Activated CD4-positive, alpha-beta memory T cell treated with anti-CD3 and anti-CD28 coated beads for 36 hours (primary cell): ENCODE data around the gene SMYD3. TPM values are rescaled to one million over a fixed set of nuclear protein-coding genes. Genes with fewer than 3 reads are reported as not detected.
A peak's percentile ranks its signal among the peaks of the same experiment; 100 is the strongest.
"Not testable (repeated sequence)": the region's sequence is repeated elsewhere in the genome, so short reads cannot be mapped to it uniquely, and the experiment has no call there.

ENCODE experiments used
- CTCF ChIA-PET: fragments of 350-600 bp; sonication (Branson Sonifier 250); formaldehyde crosslinking; loops from one replicate; lab custom pipeline; 2021; ENCODE audit warnings: antibody characterized with exemption, inconsistent platforms; lab: Charles Lee
- POLR2A ChIA-PET: fragments of 350-600 bp; sonication (Branson Sonifier 250); formaldehyde crosslinking; loops from one replicate; lab custom pipeline; 2021; ENCODE audit warnings: antibody characterized with exemption; lab: Charles Lee
- DNase-seq: peaks from one replicate; pipeline ENCODE4 v3.0.0-alpha.2; 2020
- H3K27ac Mint-ChIP-seq: one replicate; pipeline ENCODE4 v1.8.0; 2021; ENCODE audit warnings: mixed read lengths
- H3K27me3 Mint-ChIP-seq: one replicate; pipeline ENCODE4 v1.8.0; 2021; ENCODE audit warnings: mixed read lengths
- H3K36me3 Mint-ChIP-seq: one replicate; pipeline ENCODE4 v1.8.0; 2021; ENCODE audit warnings: mixed read lengths
- H3K4me1 Mint-ChIP-seq: one replicate; pipeline ENCODE4 v1.8.0; 2021; ENCODE audit warnings: low read depth, mixed read lengths
- H3K4me3 Mint-ChIP-seq: one replicate; pipeline ENCODE4 v1.8.0; 2021; ENCODE audit warnings: mild to moderate bottlenecking, mixed read lengths
- H3K9me3 Mint-ChIP-seq: one replicate; pipeline ENCODE4 v1.8.0; 2021; ENCODE audit warnings: mixed read lengths
- intact Hi-C: fragments of 100-400 bp; cut with micrococcal nuclease; formaldehyde crosslinking; loops from one replicate; pipeline ENCODE4 v1.15.1; 2023
- total RNA-seq, 2 experiments: library from RNA; stranded (reverse); gene quantifications; one replicate each; pipeline ENCODE4 v1.2.3, GENCODE V29; 2021

The SMYD3 gene
- total RNA-seq, 2 experiments from 2014 or later: 16.6 to 20.2 TPM

DNA sequence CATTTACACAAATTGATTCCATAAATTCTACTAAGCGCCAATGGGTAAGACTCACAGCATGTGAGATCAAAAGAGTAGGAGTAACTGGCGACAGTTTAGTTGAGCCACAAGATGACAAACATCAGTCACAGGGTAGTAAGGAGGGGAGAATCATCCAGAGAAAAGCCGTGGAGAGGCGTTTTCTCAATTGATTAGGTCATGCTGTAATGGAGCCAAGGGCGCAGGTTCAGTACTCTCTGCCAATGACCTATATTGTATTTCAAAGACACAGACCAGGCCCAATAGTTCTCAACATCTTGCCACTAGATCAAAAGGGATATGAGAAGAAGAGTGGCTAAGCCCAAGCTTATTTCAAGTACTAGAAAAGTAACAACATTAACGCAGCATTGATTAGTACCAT, 467.5 kb downstream of the SMYD3 start:
- Mint-ChIP-seq H3K4me3 (no peak overlapping the region), H3K9me3 (no peaks in the 10 kb centered on the region), H3K4me1 (no peaks in the 10 kb centered on the region), H3K36me3 (no peaks in the 10 kb centered on the region), H3K27me3 (no peaks in the 10 kb centered on the region), H3K27ac (no peak overlapping the region)
- no peak for DNase-seq
- intact Hi-C loops: no loop called here
- ChIA-PET POLR2A (no interaction called here), CTCF (interaction anchor here (0.6 kb wide), 1 partner anchor 1740 kb away, joined by 3 read pairs; no protein-coding TSS in a partner anchor)

DNA sequence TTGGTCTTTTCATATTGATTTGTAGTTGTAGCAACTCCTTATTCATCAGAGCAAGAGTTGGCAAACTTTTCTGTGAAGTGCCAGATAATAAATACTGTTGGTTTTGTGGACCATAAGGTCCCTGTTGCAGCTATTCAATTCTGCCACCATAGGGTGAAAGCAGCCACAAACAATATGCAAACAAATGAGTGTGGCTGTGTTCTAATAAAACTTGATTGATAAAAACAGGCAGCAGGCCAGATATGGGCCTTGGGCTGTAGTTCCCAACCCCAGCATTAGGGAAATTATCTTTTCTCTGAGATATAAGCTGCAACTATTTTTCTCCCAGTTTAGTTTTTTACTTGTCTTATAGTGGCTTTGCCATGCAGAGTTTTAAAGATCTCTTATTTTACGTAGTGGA, 469.2 kb downstream of the SMYD3 start:
- Mint-ChIP-seq H3K4me1 (no peaks in the 10 kb centered on the region), H3K9me3 (no peaks in the 10 kb centered on the region), H3K36me3 (no peaks in the 10 kb centered on the region), H3K27ac (no peak overlapping the region), H3K4me3 (no peak overlapping the region), H3K27me3 (no peaks in the 10 kb centered on the region)
- ChIA-PET CTCF (no interaction called here), POLR2A (no interaction called here)
- DNase-seq: no peak
- intact Hi-C loops: no loop called here

DNA sequence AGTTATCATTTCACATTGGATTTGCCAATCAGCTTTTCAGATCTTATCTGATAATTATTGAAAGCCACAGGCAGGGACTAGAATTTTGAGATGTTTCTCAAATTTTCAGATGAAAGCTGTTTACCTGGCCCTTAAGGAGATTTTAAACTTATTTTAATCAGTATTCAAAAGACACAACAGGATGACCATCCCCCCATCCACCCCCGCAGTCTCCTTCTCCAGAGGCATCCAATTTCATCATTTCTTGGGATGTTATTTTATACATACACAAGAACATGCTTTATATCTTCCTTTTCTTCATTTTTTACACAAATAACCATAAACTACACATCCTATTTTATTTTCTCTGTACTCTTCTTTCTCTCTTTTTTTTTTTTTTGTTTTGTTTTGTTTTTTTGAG, 470.9 kb downstream of the SMYD3 start:
- Mint-ChIP-seq H3K27me3 (no peaks in the 10 kb centered on the region), H3K4me1 (no peaks in the 10 kb centered on the region), H3K4me3 (no peak overlapping the region), H3K27ac (no peak overlapping the region), H3K36me3 (no peaks in the 10 kb centered on the region), H3K9me3 (no peaks in the 10 kb centered on the region)
- intact Hi-C loops: no loop called here
- CTCF ChIA-PET: no interaction called here
- POLR2A ChIA-PET: interaction anchor here (0.6 kb wide), 1 partner anchor 365 kb away, joined by 5 read pairs; no protein-coding TSS in a partner anchor
- no peak for DNase-seq

DNA sequence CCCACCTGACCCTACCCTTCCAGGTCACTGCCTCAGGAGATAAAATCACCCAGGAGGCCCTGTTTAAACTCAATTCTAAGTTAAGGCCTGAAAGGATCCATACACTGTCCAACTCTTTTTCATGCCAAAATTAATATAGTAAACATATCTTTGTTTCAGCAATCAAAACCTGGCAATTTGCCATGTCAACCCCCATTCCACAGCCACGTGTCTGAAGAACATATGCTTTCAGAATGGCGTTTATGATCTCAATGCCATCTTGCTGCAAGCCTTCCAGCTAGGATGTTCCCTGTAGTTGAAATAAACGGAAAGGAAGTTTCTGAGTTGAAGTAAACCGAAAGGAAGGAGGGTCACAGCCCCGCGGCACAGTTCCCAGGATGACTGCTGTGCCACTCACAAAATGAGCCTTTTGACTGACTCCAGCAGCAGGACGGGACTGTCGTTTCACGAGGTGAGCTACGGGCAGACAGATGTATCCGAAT, 472.0 kb downstream of the SMYD3 start:
- Mint-ChIP-seq H3K4me1 (no peaks in the 10 kb centered on the region), H3K36me3 (peaks cover 2% of the 10 kb centered on the region), H3K27me3 (no peaks in the 10 kb centered on the region), H3K27ac (no peak overlapping the region), H3K9me3 (peaks cover 2% of the 10 kb centered on the region), H3K4me3 (no peak overlapping the region)
- CTCF ChIA-PET: no interaction called here
- POLR2A ChIA-PET: no interaction called here
- intact Hi-C loops: no loop called here
- no peak for DNase-seq

DNA sequence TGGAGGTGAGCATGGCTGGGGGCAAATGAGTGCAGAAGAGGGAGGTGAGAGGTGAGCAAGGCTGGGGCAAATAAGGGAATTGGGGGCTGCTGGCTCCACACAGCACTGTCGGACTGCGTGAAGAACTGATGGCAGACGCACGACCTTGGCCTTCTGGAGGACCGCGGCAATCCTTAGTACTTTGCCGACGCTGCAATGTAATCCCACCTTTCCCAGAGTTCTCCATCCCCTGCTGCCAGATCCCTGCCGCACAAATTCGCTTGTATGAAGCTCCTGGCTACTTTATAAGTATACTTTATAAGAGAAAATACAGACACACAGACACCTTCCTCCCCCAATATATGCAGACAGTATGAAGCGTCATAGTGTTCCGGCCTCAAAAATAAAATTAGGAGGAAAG, 472.4 kb downstream of the SMYD3 start:
- ChIA-PET POLR2A (no interaction called here), CTCF (no interaction called here)
- peaks cover 3% of the 10 kb centered on the region for H3K36me3 Mint-ChIP-seq
- no peak overlapping the region for H3K4me3 Mint-ChIP-seq
- no peaks in the 10 kb centered on the region for H3K4me1 Mint-ChIP-seq
- no peak for DNase-seq
- peaks cover 4% of the 10 kb centered on the region for H3K9me3 Mint-ChIP-seq
- intact Hi-C loops: no loop called here
- no peak overlapping the region for H3K27ac Mint-ChIP-seq
- no peaks in the 10 kb centered on the region for H3K27me3 Mint-ChIP-seq

DNA sequence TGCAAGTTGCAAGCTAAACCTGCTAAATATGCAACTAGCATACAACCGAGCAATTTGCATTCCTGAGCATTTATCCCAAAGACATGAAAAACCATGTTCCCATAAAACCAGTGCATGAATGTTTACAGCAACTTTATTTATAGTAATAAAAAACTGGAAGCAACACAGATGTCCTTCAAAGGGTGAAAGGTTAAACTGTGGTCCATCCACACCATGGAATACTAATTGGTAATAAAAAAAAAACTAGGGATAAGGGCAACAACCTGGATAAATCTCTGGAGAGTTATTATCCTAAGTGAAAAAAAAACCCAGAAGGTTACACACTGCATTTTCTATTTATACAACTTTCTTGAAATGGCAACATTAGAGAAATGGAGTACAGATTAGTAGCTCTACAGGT, 474.1 kb downstream of the SMYD3 start:
- CTCF ChIA-PET: no interaction called here
- H3K36me3 Mint-ChIP-seq: peaks cover 3% of the 10 kb centered on the region
- intact Hi-C loops: no loop called here
- H3K9me3 Mint-ChIP-seq: peaks cover 4% of the 10 kb centered on the region
- no peak overlapping the region for H3K27ac Mint-ChIP-seq
- H3K4me1 Mint-ChIP-seq: no peaks in the 10 kb centered on the region
- POLR2A ChIA-PET: no interaction called here
- no peak overlapping the region for H3K4me3 Mint-ChIP-seq
- no peaks in the 10 kb centered on the region for H3K27me3 Mint-ChIP-seq
- DNase-seq: no peak

DNA sequence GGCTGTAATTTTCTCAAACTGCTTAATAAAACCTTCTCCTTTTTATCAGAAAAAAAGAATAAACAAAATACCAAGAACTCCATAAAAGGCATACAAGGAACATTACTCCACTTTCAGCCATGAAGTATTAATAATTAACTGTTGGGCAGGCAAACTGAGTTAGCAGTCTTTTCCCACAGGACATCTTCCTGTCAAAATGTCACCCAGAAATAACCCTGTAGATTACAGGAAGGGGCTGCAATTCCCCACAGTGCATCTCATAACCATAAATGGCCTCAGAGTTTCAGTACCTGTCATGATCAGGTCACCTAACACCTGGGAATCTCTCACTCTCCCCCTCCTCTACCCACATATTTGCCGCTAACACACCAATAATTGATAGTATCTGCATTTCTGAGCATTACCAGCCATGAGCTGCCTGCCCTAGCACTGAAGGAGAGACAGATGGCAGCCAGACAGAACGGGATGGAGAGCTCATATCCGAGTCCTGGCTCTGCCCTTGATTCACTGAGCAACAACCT, 475.0 kb downstream of the SMYD3 start:
- peaks cover 4% of the 10 kb centered on the region for H3K9me3 Mint-ChIP-seq
- no peak for DNase-seq
- no peak overlapping the region for H3K27ac Mint-ChIP-seq
- intact Hi-C loops: no loop called here
- no peaks in the 10 kb centered on the region for H3K27me3 Mint-ChIP-seq
- peaks cover 3% of the 10 kb centered on the region for H3K36me3 Mint-ChIP-seq
- no peaks in the 10 kb centered on the region for H3K4me1 Mint-ChIP-seq
- CTCF ChIA-PET: no interaction called here
- POLR2A ChIA-PET: no interaction called here
- H3K4me3 Mint-ChIP-seq: no peak overlapping the region

DNA sequence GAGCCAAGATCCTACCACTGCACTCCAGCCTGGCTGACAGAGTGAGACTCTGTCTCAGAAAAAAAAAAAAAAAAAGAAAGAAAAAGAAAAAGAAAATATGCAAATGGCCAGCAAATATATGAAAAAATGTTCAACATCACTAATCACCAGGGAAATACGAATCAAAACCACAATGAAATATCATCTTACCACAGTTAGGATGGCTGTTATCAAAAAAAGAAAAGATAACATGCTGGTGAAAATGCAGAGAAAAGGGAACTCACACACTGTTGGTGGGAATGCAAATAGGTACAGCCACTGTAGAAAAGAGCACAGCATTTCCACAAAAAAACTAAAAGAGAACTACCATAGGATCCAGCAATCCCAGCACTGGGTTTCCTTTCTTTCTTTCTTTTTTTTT, 477.5 kb downstream of the SMYD3 start:
- CTCF ChIA-PET: no interaction called here
- Mint-ChIP-seq H3K27ac (no peak overlapping the region), H3K9me3 (peaks cover 4% of the 10 kb centered on the region), H3K4me3 (no peak overlapping the region), H3K27me3 (no peaks in the 10 kb centered on the region), H3K36me3 (peaks cover 3% of the 10 kb centered on the region), H3K4me1 (peaks cover 3% of the 10 kb centered on the region)
- DNase-seq: no peak
- intact Hi-C loops: no loop called here
- POLR2A ChIA-PET: no interaction called here

DNA sequence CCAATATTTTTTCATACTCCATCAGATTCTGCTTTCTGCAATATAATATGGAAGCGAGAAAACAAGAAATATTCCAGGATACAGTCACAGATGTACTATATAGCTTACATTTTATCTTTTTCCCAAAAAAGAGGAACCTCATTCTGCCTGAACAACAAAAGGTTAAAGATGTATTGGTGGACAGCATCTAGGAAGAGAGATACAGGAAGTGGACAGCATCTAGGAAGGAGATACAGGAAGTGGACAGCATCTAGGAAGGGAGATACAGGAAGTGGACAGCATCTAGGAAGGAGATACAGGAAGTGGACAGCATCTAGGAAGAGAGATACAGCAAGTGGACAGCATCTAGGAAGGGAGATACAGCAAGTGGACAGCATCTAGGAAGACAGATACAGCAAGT, 483.0 kb downstream of the SMYD3 start:
- intact Hi-C loops, H3K9me3 Mint-ChIP-seq, H3K27me3 Mint-ChIP-seq, H3K27ac Mint-ChIP-seq, DNase-seq, H3K4me3 Mint-ChIP-seq, POLR2A ChIA-PET, H3K36me3 Mint-ChIP-seq, CTCF ChIA-PET: not testable (repeated sequence)
- H3K4me1 Mint-ChIP-seq: peaks cover 21% of the 10 kb centered on the region

DNA sequence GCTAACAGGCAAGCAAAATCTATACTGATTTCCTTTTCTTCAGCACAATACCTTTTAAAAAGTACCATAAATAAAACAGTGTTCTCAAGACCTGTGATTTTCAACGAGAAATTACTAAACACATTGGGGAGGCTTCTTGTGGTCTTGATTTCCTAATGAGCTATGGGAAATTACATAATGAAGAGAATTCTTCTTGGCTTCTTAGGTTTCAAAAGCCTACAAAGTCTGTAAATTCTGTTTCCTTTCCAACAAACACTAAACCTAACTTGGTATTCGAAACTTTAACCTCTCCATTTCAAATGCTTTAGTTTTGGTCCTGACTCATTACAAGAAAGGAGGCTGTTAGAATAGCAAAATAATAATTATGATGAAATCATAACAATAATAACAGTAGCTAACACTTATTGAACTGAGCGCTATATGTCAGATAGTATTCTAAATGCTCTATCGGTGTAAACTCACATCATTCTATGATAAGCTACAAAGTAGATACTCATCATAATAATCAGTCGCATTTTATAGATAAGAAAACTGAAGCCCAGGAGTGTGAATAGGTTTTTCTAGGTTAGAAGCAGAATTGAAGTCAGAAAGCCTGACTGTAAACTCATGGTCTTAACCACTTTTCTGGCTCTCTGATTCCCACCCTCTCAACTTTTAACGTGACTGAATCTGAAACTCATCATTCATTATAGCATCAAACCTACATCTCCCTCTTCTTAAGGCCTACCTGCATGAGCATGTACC, 486.7 kb downstream of the SMYD3 start:
- Mint-ChIP-seq H3K27ac (peak overlapping the region; percentile 2), H3K4me3 (no peak overlapping the region), H3K27me3 (no peaks in the 10 kb centered on the region), H3K36me3 (no peaks in the 10 kb centered on the region), H3K4me1 (peaks cover 20% of the 10 kb centered on the region), H3K9me3 (no peaks in the 10 kb centered on the region)
- POLR2A ChIA-PET: no interaction called here
- DNase-seq: no peak
- CTCF ChIA-PET: interaction anchor here (1.5 kb wide), 1 partner anchor 17 kb away, joined by 3 read pairs; no protein-coding TSS in a partner anchor
- intact Hi-C loops: loop anchor here (1.0 kb wide), 1 partner anchor 312 kb away; no protein-coding TSS in a partner anchor

DNA sequence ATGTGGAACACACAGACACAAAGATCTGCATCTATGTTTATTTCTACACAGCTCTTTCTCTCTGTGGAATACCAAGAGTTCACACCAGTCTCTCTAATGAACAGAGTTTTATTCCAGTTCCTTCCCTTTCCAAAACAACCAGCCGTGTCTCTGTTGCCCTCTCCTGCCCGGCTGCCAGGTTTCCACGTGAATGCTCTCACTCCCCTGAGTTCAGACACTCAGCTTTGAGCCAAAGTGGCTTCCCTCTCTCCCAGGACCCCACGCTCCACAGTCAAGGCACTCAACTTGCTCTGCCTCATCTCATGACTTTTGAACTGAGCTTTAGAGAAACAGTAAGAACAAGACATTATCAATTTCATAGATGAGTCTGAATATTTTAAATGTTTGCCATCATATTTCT, 488.9 kb downstream of the SMYD3 start:
- no peaks in the 10 kb centered on the region for H3K36me3 Mint-ChIP-seq
- CTCF ChIA-PET: interaction anchor here (0.7 kb wide), 1 partner anchor 862 kb away, joined by 3 read pairs; no protein-coding TSS in a partner anchor
- DNase-seq: no peak
- POLR2A ChIA-PET: no interaction called here
- H3K9me3 Mint-ChIP-seq: no peaks in the 10 kb centered on the region
- peaks cover 19% of the 10 kb centered on the region for H3K4me1 Mint-ChIP-seq
- intact Hi-C loops: no loop called here
- no peak overlapping the region for H3K4me3 Mint-ChIP-seq
- H3K27me3 Mint-ChIP-seq: no peaks in the 10 kb centered on the region
- no peak overlapping the region for H3K27ac Mint-ChIP-seq

DNA sequence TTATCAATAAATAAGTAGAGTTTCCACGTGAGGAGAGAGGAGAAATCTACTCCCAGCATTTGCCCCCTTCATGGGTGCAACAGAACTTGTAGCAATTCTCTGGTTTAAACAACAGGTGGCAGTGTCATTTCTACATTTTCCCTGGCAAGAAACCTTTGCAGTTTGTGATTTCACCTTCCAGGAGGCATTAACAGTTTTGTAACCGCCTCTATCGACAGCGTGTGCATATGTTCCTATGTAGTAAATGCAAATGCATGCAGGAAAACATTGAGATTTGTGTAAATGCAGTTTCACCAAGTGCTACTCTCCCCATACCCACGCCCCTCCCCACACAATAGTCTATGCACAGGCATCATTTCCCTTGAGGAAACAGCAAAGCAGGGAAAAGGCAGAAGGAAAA, 494.7 kb downstream of the SMYD3 start:
- ChIA-PET CTCF (interaction anchor here (0.9 to 2.3 kb wide), 4 partner anchors 437 to 481 kb away, joined by 4 to 16 read pairs (median 6); no protein-coding TSS in a partner anchor), POLR2A (no interaction called here)
- Mint-ChIP-seq H3K4me3 (no peak overlapping the region), H3K27me3 (no peaks in the 10 kb centered on the region), H3K4me1 (no peaks in the 10 kb centered on the region), H3K27ac (no peak overlapping the region), H3K9me3 (no peaks in the 10 kb centered on the region), H3K36me3 (no peaks in the 10 kb centered on the region)
- no peak for DNase-seq
- intact Hi-C loops: loop anchor here (1.0 to 5.0 kb wide), 5 partner anchors 105 to 687 kb away; no protein-coding TSS in a partner anchor
